GM18499 (cell line): ENCODE results near the gene SRRM1.
"Not testable (repeated sequence)": the region's sequence is repeated elsewhere in the genome, so short reads cannot be mapped to it uniquely, and the experiment has no call there.

Experiments
- ATAC-seq: cut with Tn5 transposase; IDR thresholded peaks from one replicate; pipeline ENCODE4 v1.9.1; 2021; ENCODE audit warnings: moderate number of reproducible peaks; ENCODE audit not compliant: insufficient read depth, unreplicated experiment

SRRM1 gene

DNA sequence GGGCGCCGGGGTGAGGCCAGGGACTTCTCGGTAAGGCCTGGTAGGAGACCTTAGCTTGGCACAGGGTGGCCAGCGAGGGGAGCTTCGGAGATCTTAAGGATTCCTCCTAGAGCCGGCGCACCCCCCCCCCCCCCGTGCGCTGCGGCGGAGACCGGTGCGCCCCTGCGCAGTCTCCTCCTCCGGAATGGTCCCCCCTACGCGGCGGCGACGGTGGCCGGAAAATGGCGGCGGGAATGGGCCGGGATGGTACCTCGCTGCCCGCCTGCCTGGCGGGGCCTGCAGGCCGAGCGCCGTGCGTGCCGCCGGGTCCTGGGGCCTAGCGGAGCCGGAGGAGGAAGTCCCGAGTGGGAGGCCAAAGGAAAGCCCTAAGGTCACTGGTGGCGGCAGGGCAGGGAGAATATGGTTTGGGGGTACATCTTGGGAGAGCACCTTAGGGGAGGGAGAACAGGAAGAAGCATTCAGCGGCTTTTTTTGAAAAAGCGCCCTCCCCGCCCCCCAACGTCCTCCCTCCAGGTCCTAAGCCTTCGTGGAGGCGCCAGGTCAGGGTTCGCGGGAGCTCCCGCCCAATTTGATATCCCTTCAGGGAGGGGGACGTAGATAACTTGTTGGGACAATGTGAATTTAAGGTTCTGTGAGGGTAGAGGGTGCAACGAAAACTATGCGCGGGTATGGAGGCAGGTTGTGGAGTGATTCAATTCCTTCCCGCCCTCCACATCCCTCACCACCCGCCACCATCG is 429 bp downstream of the SRRM1 start:
- peak; percentile 8 for ATAC-seq

DNA sequence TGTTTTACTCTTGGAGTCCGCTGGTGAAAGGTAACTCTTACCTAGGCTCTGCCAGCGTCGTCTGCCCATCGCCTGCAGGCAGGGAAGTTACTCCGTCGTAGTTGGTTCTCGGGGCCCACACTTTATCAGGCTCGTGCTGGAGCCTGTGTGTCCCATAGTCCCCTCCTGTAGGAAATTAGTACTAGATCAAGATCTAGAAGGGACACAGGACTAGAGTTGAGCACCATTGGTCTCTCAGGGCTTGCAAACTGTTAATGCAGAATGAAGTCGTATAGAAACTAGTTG is 940 bp downstream of the SRRM1 start:
- no peak for ATAC-seq

DNA sequence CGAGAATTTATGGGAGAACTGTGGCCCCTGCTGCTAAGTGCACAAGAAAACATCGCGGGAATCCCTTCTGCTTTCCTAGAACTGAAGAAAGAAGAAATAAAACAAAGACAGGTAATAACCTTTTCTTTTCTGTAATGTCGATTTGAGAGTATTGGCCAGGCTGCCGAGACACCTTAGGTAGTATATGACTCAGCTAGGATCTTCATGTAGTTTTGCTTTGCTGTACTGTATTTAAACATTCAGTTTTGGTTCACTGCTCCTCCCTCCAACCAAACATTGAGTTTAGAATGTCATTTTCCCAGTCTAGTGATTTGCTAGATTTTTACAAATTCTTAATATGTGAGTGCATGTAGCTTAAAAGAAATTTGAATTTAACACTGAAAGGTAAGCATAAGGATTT is 5.8 kb downstream of the SRRM1 start:
- ATAC-seq: no peak

DNA sequence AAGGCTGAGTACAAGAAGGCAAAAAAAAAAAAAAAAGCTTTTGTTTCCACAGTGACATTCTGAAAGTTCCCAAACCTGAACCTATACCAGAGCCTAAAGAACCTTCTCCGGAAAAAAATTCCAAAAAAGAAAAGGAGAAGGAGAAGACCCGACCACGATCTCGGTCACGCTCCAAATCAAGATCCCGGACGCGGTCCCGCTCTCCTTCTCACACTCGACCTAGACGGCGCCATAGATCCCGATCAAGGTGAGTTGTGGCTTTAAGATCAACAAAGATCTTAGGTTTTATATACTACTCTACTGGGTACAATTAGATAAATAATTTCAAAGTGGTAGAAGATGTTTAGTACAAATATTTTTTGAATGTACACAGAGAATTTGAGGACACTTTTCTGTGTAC is 9.3 kb downstream of the SRRM1 start:
- no peak for ATAC-seq

DNA sequence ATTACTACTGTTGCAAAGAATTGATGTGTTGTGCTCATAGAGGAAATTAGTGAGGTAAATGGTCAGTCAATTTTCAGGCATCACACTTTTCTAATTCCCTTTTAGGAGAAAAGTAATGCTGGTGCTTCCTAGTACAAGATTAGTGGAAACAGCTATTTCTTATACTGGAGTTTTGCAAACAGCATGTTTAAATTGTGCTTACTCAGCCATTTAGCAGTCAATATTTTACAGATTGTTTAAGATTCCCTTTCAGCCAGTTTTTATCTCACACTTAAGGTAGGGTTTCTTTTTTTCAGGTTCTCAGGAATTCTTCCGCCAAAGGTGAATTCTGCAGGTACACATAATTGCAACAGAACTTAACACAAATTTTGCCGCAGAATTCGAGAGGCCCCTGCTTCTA is 10.9 kb downstream of the SRRM1 start:
- ATAC-seq: no peak

DNA sequence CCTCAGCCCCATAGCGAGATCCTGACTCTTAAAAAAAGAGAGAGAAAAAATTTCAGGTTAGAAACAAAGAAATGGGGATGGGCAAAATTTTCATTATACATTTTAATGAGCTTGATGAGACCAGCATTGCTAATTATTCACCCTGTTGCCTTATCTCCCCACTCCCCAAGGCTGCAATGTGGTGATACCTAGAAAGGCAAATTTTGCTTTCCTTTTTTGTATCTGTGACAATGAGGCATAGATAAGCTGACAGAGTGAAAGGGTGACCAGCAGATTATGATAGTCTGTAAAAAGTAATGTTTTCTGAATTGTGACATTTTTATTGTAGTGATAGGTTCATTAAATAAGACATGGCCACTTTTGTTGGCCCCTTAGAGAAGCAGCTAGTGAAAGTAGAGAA is 12.9 kb downstream of the SRRM1 start:
- ATAC-seq: no peak

DNA sequence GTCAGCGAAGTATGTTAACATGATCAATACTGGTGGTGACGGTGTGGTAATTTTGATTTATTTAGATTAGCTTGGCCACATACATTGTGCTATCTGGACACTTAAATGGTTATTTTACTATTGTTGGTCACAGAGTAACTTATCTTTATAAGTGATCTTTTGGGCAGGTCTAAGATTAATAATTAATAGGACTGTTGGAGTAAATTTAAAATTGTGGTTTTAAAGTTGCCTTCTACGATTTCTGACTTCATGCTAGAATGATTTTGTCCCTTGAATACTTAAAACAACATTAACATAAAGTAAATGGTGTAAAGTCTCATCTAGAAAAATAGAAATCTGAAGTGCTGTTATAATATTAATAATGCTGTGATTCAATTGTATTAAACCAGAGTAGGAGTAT is 14.7 kb downstream of the SRRM1 start:
- ATAC-seq: no peak

DNA sequence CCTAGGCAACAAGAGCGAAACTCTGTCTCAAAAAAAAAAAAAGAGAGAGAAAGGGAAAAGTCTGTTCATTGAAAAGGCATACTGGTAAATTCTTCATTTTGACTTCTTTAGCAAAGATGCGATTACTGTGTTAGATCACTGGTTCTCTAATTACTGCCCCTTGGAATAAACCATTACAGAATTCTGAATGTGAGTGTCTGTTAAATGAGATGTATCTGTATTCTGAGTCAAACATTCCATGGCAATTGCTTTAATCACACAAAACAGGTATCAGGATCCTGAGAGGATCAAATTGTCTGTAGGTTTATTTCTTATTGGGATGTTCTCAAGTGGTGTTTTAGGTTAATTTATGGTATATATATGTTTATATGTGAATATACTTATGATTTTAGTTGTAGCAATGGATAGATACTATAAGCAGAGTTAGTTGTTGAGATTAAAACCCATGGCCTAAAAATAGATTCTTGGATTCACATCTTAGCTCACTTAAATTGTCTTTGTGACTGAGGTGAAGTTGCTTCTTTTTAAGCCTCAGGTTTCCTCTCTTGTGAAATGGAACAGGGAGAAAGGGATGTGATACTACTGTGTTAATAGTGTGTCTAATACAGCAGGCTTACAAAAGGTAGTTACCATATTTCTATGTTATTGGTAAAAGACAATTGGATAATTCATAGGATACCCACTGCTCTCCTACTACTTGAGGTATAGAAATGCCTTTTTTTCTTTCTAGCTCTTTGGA is 16.2 kb downstream of the SRRM1 start:
- no peak for ATAC-seq

DNA sequence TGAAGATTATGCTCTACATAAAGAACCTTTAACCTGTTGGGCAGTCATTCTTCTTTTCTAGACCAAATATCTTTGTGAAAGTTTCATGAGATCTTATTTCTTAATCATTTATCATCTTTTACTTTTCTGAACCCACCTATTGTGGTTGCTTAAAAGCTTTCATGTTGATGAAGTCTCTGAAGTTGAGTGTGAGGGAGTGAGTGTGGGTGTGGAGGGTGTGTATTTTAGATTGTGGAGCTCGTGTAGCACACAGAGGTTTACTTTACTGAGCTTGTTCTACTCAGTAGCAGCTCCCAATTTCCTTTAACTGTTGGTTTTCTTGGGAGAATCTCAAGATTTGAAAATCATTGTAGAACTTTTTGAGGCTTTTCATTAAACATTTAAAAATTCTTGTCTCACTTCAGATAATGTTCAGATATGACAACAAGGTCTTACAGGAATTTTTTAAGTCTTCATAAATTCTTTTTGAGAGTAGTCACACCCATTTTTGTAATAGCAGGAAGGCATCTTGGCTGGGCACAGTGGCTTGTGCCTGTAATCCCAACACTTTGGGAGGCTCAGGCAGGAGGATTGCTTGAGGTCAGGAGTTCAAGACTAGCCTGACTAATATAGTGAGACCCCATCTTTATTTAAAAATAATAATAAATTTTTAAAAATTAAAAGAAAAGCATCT is 17.0 kb downstream of the SRRM1 start:
- ATAC-seq: no peak

DNA sequence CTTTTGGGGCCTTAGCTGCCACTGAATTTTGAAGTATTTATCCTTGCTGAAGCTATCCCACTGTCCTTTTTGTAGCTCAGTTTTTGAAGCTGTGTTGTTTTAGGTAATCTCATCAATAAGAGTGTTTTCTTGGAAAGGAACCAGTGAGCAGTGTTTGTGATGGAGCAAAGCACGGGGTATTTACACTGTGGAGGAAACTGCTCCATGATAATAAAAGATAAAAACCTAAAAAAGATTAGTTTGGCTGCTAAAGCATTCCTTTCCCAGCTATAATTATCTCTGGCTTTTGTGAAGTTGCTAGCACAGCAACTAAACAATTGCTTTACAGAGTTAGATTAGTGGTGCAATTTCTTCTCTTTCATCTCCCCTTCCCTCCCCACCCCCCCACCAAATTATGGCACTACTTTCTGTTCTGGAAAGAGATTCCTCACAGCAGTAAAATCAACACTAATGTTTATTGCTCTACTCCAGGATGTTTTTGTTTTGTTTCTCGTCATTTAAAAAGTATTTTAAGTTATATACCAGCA is 21.5 kb downstream of the SRRM1 start:
- no peak for ATAC-seq

DNA sequence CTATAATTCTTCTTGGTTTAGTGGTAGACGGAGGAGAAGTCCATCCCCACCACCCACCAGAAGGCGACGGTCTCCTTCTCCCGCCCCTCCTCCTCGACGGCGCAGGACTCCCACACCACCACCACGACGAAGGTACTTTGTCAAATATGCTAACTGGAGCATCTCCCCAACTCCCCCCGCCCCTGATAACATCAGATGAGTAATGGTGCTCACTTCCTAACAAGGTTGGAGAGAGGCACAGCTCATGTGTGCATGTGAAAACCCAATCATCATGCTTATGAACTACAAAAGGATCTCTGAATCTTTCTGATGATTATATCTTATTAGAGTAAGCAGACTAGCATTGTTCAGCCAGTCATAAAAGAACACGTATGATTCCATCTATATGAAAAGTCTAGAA is 23.7 kb downstream of the SRRM1 start:
- no peak for ATAC-seq

DNA sequence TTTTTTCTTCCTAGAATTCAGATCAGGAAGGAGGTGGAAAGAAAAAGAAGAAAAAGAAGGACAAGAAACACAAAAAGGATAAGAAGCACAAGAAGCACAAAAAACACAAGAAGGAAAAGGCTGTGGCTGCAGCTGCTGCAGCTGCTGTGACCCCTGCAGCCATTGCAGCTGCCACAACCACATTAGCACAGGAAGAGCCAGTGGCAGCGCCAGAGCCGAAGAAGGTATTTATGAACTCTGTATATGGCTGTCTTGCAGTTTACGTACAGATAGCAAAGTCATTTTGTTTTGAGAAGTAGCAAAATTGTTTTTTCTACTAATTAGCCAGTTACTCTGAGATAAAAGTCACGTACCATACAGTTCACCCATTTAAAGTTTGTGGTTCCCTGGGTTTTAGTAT is 28.3 kb downstream of the SRRM1 start:
- ATAC-seq: not testable (repeated sequence)

DNA sequence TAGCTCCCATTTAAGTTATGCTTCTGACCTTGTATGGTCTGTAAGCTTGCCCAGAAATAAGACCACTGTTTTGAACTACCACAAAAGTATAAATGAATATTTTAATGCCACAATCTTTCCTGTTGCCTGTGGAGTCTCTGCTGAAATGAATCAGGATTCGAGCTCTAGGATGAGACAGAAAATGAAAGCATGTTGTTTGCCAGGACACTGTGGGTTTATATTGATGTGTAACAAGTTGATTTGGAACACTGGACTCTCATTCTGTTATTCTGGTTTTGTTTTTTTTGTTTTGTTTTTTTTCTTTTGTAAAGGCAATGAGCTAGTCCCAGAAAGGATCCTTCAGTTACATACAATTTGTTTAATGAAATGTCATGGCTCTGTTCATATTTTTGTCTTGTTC is 29.6 kb downstream of the SRRM1 start:
- not testable (repeated sequence) for ATAC-seq

DNA sequence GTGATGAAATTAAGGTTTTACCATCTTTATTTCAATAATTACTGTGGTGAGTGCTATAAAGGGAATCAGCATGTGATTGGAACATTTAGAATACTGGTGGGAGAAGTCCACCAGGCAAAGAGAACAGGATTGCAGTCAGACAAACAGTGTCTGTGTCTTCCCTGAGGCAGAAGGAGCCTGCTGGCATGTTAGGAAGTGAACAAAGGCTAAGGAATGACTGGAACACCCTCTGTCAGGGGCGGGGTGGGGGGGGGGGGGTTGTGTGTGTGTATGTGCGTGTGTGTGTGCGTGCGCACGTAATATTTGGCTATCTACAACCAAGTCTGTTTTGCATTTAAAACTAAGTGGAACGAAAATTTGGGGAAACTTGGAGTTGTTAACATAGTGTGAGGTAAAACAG is 30.2 kb downstream of the SRRM1 start:
- no peak for ATAC-seq

DNA sequence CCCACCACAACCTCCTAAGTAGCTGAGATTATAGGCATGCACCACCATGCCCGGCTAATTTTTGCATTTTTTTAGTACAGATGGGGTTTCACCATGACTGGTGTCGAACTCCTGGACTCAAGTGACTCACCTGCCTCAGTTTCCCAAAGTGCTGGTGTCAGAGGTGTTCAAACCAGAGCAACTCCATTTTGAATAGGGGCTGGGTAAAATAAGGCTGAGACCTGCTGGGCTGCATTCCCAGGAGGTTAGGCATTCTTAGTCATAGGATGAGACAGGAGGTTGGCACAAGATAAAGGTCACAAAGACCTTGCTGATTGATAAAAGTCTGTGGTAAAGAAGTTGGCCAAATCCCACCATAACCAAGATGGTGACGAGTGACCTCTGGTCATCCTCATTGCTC is 35.3 kb downstream of the SRRM1 start:
- ATAC-seq: not testable (repeated sequence)

DNA sequence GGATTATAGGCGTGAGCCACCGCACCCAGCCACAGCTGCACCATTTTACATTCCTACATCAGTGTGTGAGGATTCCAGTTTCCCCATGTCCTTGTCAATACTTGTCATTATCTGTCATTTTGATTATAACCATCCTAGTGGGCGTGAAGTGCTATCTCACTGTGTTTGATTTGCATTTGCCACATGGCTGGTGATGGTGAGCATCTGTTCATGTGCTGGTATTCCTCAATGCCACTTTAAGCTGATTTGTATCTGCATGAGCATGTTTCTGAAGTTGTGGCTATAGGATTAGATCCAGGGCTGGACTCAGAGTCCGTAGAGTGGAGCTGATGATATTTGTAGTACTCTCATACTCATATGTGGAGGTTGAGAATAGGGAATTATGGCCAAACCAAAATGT is 36.6 kb downstream of the SRRM1 start:
- no peak for ATAC-seq

DNA sequence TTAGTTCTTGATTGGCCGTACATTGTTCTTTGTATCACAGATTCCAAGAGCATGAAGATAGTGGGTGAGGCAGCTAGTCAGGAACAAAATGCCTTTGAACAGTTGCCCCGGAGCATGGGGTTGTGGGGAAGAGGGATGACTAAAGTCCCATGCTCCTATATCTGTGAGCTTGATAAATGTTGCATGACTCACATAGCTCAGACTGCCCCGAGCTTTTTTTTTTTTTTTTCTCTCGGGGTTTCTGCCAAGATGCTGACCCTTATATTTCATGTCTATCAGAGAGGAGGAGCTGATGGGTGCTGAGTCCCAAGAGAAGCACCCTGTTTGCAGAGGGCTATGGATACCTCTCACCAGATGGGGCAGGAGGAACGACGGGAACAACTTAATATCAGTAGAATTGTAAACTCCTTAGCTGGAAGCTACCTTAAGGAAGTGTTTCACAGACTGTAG is 40.6 kb downstream of the SRRM1 start:
- ATAC-seq: no peak

DNA sequence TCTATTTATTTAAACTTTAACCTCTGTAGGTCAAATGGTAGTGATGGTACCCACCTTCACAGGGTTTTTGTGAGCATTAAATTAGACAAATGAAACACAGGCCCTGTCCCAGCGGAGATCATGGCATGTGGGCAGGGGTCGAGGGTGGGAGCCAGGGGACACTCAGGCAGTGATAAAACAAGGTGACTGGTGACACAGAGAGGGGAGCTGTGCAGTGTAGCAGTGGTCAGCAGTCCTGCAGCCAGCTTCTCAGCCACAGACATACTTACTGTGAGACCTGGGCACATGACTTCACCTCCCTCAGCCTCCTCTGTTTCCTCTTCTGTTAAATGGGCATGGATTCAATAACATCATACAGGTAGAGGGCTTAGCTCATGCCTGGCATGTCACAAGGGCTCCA is 44.9 kb downstream of the SRRM1 start:
- no peak for ATAC-seq

DNA sequence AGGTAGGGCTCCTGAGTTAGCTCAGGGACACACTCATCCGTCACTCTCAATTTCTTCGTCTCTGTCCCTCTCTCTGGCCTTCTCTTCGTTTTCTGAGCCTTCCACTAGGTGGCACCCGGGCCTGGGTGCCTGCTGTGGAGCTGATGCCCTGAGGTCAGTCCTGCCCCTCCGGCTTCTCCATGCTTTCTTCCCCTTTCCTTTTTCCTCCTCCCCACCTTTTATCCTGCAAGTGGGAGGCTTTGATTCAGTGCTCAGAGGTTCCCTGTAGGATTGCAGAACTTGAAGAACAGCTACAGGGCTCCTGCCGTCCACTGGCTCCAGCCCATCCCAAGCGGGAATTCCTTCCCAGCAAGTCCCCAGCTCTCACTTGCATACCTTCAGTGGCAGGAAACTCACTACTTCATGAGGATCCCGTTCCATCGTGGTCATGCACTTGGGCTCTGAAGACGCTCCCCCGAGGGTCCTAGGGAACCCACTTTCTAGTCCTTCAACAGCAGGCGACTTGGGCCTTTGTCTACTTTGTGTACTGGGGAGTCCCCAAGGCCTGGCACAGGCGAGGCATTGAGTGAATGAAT is 45.6 kb downstream of the SRRM1 start:
- no peak for ATAC-seq

DNA sequence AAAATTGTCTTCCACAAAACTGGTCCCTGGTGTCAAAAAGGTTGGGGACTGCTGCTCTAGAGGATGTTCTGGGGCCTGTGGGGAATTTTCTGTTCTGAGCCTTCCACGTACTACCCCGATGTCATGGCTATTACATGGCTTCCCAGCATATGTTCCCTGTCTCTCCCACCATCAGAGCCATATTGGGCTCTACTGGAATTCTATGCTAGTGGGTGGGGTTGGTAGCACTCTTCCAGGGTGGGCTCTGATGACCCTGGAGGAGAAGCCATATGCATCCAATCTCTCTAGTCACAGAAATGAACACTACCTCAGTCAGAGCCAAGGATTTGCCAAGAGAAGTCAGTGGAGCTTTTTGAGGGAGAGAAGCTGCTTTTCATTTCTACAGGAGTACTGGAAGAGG is 47.9 kb downstream of the SRRM1 start:
- no peak for ATAC-seq

DNA sequence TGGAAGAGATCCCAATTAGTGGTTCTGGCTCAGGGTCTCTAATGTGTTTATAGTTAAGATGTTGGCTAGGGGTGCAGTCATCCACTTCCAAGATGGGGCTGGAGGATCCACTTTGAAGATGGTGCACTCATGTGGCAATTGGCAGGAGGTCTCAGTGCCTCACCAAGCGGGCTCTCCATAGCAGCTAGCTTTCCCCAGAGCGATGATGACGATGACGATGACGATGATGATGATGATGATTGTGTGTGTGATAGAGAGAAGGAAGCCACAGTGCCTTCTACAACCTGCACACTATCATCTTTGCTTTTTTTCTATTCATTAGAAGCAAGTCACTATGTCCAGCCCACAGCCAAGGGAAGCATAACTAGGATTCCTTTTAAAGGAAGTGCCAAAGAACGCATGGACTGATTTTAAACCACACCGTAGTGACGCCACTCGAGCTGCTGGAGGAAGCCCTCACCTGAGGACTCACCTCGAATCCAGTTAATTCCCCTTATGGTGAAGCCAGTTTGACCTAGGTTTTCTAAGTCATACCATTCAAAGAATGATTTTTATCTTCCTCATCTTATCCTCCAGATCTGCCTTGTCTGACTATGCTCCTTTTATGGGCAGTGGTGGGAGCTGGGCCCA is 49.4 kb downstream of the SRRM1 start:
- no peak for ATAC-seq
